Measurements from ENCODE around the gene INPP5D. TPM values are rescaled to one million over a fixed set of nuclear protein-coding genes. Genes with fewer than 3 reads are reported as not detected.

INPP5D gene
- total RNA-seq, 2 experiments from 2014 or later = 79.5 to 92.6 TPM

GRCh38 chr2:233090879-233091278, 30.7 kb downstream of the INPP5D start:
- H3K4me2 ChIP-seq (ENCODE audit: low read length) = no peak overlapping the region
- no peak overlapping the region for H3K4me3 ChIP-seq (ENCODE audit: low read depth, low read length, poor library complexity, severe bottlenecking)
- TF ChIP-seq CTCF (conservative IDR thresholded peaks at IDR 0.05; ENCODE audit: low read length) (no peak), EZH2phosphoT487 (IDR thresholded peaks at IDR 0.05; ENCODE audit: borderline replicate concordance, low read depth, low read length) (no peak)
- H4K20me1 ChIP-seq (ENCODE audit: insufficient read depth, low read length) = no peaks in the 10 kb centered on the region
- no TSS peak for BruUV-seq (replicated peaks)
- peaks cover 66% of the 10 kb centered on the region for H3K4me1 ChIP-seq (ENCODE audit: insufficient read depth, low read length, poor library complexity, severe bottlenecking)
- DNase-seq (ENCODE audit: low spot score) = no peak
- H3K27ac ChIP-seq (ENCODE audit: low read depth, low read length, poor library complexity, severe bottlenecking) = no peak overlapping the region
- no peaks in the 10 kb centered on the region for H3K9me3 ChIP-seq (ENCODE audit: low read length)
- no peaks in the 10 kb centered on the region for H3K9me2 ChIP-seq (ENCODE audit: insufficient read depth, low read length)
- H3K79me2 ChIP-seq (ENCODE audit: insufficient read depth, low read depth, low read length) = peaks cover 30% of the 10 kb centered on the region; the same call in 1 of the 2 replicates
- peaks cover 48% of the 10 kb centered on the region for H3K36me3 ChIP-seq (ENCODE audit: insufficient read depth, low read length)
- ChIA-PET CTCF (ENCODE audit: unreplicated experiment) (interaction anchor here (1.0 kb wide), 1 partner anchor 9 kb away, joined by 3 read pairs; no protein-coding TSS in a partner anchor), POLR2A (interaction anchor here (1.1 to 2.7 kb wide), 2 partner anchors 8 to 9 kb away, joined by 3 to 8 read pairs; no protein-coding TSS in a partner anchor)
- intact Hi-C loops (cut with micrococcal nuclease; ENCODE audit: unreplicated experiment) = no loop called here
- no peak overlapping the region for H2AFZ ChIP-seq (ENCODE audit: low read length)

- Histone ChIP-seq H3K27ac (ENCODE audit: low read depth, low read length, poor library complexity, severe bottlenecking) (peak overlapping the region; percentile 64), H3K79me2 (ENCODE audit: insufficient read depth, low read depth, low read length) (peaks cover 32% of the 10 kb centered on the region; the same call in 1 of the 2 replicates), H3K36me3 (ENCODE audit: insufficient read depth, low read length) (peaks cover 52% of the 10 kb centered on the region), H3K9me3 (ENCODE audit: low read length) (no peaks in the 10 kb centered on the region), H4K20me1 (ENCODE audit: insufficient read depth, low read length) (no peaks in the 10 kb centered on the region), H3K9me2 (ENCODE audit: insufficient read depth, low read length) (no peaks in the 10 kb centered on the region), H3K4me2 (ENCODE audit: low read length) (peak overlapping the region; percentile 71), H2AFZ (ENCODE audit: low read length) (no peak overlapping the region), H3K4me1 (ENCODE audit: insufficient read depth, low read length, poor library complexity, severe bottlenecking) (peaks cover 59% of the 10 kb centered on the region), H3K4me3 (ENCODE audit: low read depth, low read length, poor library complexity, severe bottlenecking) (no peak overlapping the region)
- no peak for DNase-seq (ENCODE audit: low spot score)
- intact Hi-C loops (cut with micrococcal nuclease; ENCODE audit: unreplicated experiment) = loop anchor here (1.0 kb wide), 1 partner anchor 9 kb away; no protein-coding TSS in a partner anchor
- ChIA-PET POLR2A (interaction anchor here (0.7 to 2.7 kb wide), 8 partner anchors 8 to 162 kb away, joined by 3 to 13 read pairs (median 4); partner anchors contain the start of gene INPP5D), CTCF (ENCODE audit: unreplicated experiment) (interaction anchor here (0.7 to 1.0 kb wide), 4 partner anchors 8 to 37 kb away, joined by 3 read pairs; no protein-coding TSS in a partner anchor)
- BruUV-seq (replicated peaks) = no TSS peak
- no peak for TF ChIP-seq CTCF (conservative IDR thresholded peaks at IDR 0.05; ENCODE audit: low read length)
Measured at GRCh38 chr2:233091595-233092375, 31.6 kb downstream of the INPP5D start.

All from OCI-LY7 (cell line).